Left lung (tissue), 10 donors: ENCODE data around the gene SFTA2. TPM values are rescaled to one million over a fixed set of nuclear protein-coding genes. Genes with fewer than 3 reads are reported as not detected.

ENCODE experiments used
- ATAC-seq: fragments of 200-7000 bp; cut with Tn5 transposase; one replicate; pipeline ENCODE4 v1.9.1; 2020; ENCODE audit warnings: moderate library complexity
- DNase-seq, 4 donors: peaks; one replicate each; pipeline ENCODE4 v3.0.0-alpha.2; 2013 to 2020
- H3K27ac ChIP-seq, 2 donors: fragments of 200-600 bp; sonication (generic) in 1 of 2; one replicate each; pipeline versions ENCODE4 v1.5.0 to v1.8.0; 2020 to 2021
- H3K27me3 ChIP-seq, 2 donors: fragments of 200-600 bp; sonication (generic) in 1 of 2; one replicate each; pipeline versions ENCODE4 v1.5.0 to v1.8.0; 2020 to 2021
- H3K36me3 ChIP-seq, 2 donors: fragments of 200-600 bp; sonication (generic) in 1 of 2; one replicate each; pipeline versions ENCODE4 v1.5.0 to v1.8.0; 2020 to 2021
- H3K4me1 ChIP-seq, 2 donors: fragments of 200-600 bp; one replicate each; pipeline ENCODE4 v1.8.0; 2021
- H3K4me3 ChIP-seq, 2 donors: fragments of 200-600 bp; sonication (generic) in 1 of 2; one replicate each; pipeline versions ENCODE4 v1.5.0 to v1.8.0; 2020 to 2021; ENCODE audit warnings: mild to moderate bottlenecking in 1 of 2
- H3K9me3 ChIP-seq, 2 donors: fragments of 200-600 bp; sonication (generic) in 1 of 2; one replicate each; pipeline versions ENCODE4 v1.5.0 to v1.8.0; 2020 to 2021
- intact Hi-C, 2 donors: fragments of 100-400 bp; cut with DNase I; formaldehyde crosslinking; loops; one replicate each; pipeline versions ENCODE4 v1.11.2 to v1.14.2; 2022
- polyA plus RNA-seq, 6 donors: library from polyadenylated mRNA; unstranded; fragments of 120-200 nt; gene quantifications; one replicate each; pipeline ENCODE4 v1.2.1, GENCODE V29; 2013; ENCODE audit not compliant: insufficient read length in 6 of 6
- total RNA-seq, 2 donors: library from RNA; stranded (reverse); fragmentation: NEBNext Ultra II Directional; extraction: Animal tissue kit (Norgen Biotek cat#: 25700); gene quantifications; one replicate each; pipeline ENCODE4 v1.2.1, GENCODE V29; 2021
- TF ChIP-seq, protein P1 (sequence below), 2 donors: fragments of 200-600 bp; sonication (generic) in 1 of 2; IDR thresholded peaks; one replicate each; pipeline versions ENCODE4 v1.5.0 to v1.8.0; 2021; ENCODE audit warnings: antibody characterized with exemption in 2 of 2
- donor health status: DM: no; HTN: yes; CAD: no.
- donor health status: DM: no; HTN: no; CAD: no.

The SFTA2 gene
- total and polyA plus RNA-seq, 8 donors: 9.3 to 384 (median 18.7) TPM

DNA sequence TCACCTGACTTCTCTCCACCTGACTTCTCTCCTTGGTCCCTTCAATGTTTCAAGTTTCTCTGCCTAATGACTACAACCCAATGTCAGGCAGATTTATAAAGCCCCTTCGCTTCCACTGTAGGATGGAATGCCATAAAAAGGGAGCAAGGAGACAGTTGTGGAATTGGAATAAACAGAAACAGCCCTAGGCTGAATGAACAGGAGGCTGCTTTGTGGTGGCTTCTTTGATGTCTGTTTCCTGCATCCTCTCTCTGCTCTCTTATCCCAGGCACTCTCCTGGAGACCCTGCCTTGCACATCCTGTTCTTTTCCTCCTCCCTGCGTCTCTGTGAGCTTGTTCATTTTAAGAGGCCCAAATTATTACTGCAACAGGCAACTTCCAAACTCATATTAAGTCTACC, 25.7 kb upstream of the SFTA2 start:
- DNase-seq (no peak), ATAC-seq (no peak)
- Histone ChIP-seq H3K27ac (no peak overlapping the region), H3K4me3 (no peak overlapping the region), H3K36me3 (no peaks in the 10 kb centered on the region), H3K4me1 (peaks cover 7 to 16% of the 10 kb centered on the region in 2 donors), H3K27me3 (peaks cover 0 to 69% of the 10 kb centered on the region in 2 donors), H3K9me3 (no peaks in the 10 kb centered on the region)
- TF ChIP-seq, protein P1, sequence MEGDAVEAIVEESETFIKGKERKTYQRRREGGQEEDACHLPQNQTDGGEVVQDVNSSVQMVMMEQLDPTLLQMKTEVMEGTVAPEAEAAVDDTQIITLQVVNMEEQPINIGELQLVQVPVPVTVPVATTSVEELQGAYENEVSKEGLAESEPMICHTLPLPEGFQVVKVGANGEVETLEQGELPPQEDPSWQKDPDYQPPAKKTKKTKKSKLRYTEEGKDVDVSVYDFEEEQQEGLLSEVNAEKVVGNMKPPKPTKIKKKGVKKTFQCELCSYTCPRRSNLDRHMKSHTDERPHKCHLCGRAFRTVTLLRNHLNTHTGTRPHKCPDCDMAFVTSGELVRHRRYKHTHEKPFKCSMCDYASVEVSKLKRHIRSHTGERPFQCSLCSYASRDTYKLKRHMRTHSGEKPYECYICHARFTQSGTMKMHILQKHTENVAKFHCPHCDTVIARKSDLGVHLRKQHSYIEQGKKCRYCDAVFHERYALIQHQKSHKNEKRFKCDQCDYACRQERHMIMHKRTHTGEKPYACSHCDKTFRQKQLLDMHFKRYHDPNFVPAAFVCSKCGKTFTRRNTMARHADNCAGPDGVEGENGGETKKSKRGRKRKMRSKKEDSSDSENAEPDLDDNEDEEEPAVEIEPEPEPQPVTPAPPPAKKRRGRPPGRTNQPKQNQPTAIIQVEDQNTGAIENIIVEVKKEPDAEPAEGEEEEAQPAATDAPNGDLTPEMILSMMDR (IDR thresholded peaks at IDR 0.05): no peak
- intact Hi-C loops: no loop called here

DNA sequence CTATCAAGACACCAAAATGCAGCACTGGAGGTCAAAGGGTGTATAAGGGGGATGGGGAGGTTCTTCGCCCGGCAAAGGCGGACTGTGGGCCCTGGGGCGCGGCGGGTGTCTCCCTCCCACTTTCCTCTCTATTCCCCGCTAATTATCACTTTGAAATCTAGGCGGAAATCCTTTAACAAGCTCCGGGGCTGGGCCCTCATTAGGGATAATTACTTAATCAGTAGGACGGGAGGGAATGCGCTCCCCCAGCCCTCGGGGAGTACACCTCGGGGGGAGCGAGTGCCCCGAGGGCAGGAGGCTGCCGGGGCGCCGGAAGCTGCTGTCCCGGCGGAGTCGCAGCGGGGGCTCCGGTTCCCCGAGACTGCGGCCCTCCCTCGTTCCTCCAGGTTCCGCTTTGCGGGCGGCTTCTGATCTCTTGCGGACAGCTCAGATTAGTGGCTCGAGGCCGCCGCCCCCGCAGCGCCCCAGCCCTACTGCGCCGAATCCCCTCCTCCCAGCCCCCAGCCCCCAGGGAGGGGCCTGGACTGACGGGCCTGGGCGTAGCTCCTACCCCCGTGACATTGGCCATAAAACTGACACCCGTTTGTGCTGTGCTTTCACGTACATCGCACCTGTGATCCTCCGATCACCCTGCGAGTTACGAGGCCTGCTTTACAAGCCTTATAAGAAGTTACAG, 23.5 kb upstream of the SFTA2 start:
- TF ChIP-seq, protein P1 (IDR thresholded peaks at IDR 0.05): no peak
- Histone ChIP-seq H3K9me3 (no peaks in the 10 kb centered on the region), H3K4me3 (peak overlapping the region; percentile 34 to 45), H3K27ac (peak overlapping the region; percentile 59 to 70), H3K4me1 (peaks cover 7 to 16% of the 10 kb centered on the region in 2 donors), H3K27me3 (peaks cover 0 to 74% of the 10 kb centered on the region in 2 donors), H3K36me3 (no peaks in the 10 kb centered on the region)
- ATAC-seq (peak; percentile 99), DNase-seq (peak; percentile 26 to 91 (median 63))
- intact Hi-C loops: no loop called here

DNA sequence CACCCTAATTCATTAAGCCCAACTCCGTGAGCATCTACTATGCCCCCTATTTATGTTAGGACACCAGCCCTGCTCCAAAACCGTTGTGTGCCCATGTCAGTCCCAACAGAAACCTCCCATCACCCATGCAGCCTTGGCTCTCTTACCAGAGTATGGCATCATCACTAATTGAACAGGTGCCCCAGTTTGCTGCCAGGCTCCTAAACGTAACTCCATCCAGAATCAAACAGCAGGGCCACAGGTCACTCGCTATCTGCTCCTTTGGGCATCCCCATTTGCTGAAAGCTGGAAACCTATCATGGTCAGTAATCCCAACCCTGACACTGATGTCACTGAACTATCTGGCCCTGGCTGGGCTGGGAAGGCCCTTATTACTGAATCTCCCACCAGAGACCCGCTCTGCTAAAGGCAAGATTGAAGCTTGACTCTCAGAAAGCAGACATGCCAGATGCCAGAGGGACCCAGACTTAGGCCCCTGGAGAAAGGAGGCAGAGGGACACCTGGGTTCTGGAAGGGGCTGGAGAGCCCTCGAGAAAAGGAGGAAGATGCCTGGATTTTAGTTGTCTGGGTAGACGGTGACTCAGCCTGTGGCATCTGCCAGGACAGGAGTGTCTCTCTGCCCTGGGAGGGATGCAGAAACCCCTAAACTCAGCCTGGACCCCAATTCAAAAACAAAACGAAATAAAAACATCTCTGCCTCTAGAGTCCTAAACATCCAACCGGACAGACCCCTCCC, 22.8 kb upstream of the SFTA2 start:
- Histone ChIP-seq H3K36me3 (no peaks in the 10 kb centered on the region), H3K9me3 (no peaks in the 10 kb centered on the region), H3K4me3 (peak overlapping the region; percentile 34 to 45), H3K4me1 (peaks cover 7 to 16% of the 10 kb centered on the region in 2 donors), H3K27me3 (peaks cover 0 to 74% of the 10 kb centered on the region in 2 donors), H3K27ac (peak overlapping the region; percentile 59 to 70)
- peak; percentile 23 for ATAC-seq
- TF ChIP-seq, protein P1 (IDR thresholded peaks at IDR 0.05): no peak
- DNase-seq: no peak
- intact Hi-C loops: no loop called here

DNA sequence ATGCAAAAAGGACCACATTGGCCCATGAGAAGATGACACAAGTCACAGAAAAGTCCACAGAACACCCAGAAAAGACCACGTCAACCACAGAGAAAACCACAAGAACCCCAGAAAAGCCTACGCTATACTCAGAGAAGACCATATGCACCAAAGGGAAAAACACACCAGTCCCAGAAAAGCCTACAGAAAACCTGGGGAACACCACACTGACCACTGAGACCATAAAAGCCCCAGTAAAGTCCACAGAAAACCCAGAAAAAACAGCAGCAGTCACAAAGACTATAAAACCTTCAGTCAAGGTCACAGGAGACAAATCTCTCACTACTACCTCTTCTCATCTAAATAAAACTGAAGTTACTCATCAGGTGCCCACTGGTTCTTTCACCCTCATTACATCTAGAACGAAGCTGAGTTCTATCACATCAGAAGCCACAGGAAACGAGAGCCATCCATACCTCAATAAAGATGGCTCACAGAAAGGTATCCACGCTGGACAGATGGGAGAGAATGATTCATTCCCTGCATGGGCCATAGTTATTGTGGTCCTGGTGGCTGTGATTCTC, 20.0 kb upstream of the SFTA2 start:
- Histone ChIP-seq H3K36me3 (no peaks in the 10 kb centered on the region), H3K27me3 (peaks cover 0 to 47% of the 10 kb centered on the region in 2 donors), H3K4me1 (peaks cover 7 to 16% of the 10 kb centered on the region in 2 donors), H3K27ac (no peak overlapping the region), H3K9me3 (no peaks in the 10 kb centered on the region), H3K4me3 (no peak overlapping the region)
- TF ChIP-seq, protein P1 (IDR thresholded peaks at IDR 0.05): no peak
- intact Hi-C loops: no loop called here
- DNase-seq (no peak), ATAC-seq (no peak)

DNA sequence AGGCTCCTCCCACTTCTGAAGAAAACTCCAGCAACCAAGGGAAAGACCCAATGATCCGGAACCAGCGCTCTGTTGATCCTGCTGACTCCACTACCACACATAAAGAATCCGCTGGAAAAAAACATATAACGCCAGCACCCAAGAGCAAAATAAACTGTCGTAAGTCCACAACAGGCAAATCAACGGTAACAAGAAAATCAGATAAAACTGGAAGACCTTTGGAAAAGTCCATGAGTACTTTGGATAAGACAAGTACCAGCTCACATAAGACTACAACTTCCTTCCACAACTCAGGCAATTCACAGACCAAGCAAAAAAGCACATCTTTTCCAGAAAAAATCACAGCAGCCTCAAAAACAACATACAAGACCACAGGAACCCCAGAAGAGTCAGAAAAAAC, 16.8 kb upstream of the SFTA2 start:
- no peak overlapping the region for H3K4me3 ChIP-seq
- no peak overlapping the region for H3K27ac ChIP-seq
- ATAC-seq (no peak), DNase-seq (no peak)
- peaks cover 0 to 15% of the 10 kb centered on the region in 2 donors for H3K27me3 ChIP-seq
- H3K4me1 ChIP-seq: no peaks in the 10 kb centered on the region
- no peaks in the 10 kb centered on the region for H3K36me3 ChIP-seq
- intact Hi-C loops: no loop called here
- TF ChIP-seq, protein P1 (IDR thresholded peaks at IDR 0.05): no peak
- no peaks in the 10 kb centered on the region for H3K9me3 ChIP-seq
